ENCODE results near the gene UBTD1. TPM values are rescaled to one million over a fixed set of nuclear protein-coding genes. Genes with fewer than 3 reads are reported as not detected.

The UBTD1 gene
- total RNA-seq, 2 experiments from 2014 or later, result 1.6 to 2.1 TPM

DNA sequence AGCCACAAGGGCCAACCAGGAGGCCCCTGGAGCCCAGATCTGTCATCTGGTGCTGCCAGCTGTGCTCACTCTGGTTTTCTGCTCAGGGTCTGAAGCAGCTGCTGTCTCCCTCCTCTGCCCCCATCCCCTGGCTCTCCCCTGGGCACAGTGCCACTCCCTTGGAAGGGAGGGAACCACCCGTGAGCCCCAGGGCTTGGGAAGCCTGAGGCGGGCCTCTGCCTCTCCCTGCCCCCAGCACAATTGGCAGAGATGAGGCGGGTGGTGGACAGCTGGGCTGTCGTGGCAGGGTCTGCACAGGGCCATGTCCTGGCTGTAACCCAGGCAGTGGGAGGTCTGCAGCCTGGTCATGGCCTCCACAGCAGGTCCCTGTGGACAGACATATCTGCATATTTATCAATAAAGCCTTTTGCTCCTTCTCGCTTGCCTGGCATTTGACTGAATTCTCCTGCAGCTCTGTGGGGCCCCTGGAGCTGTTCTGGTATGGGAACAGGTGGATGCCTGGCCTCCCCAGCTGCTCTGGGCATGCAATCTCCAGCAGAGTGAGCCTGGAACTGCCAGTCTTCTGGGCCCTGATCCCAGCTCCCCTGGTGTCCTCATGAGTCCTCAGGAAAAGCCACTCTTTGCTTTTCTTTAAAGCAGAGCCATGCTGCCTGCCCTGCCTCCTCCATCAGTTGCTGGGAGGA, 72.2 kb downstream of the UBTD1 start:
- no peak for ATAC-seq
- Mint-ChIP-seq H3K27me3 (no peaks in the 10 kb centered on the region), H3K9me3 (no peaks in the 10 kb centered on the region), H3K36me3 (ENCODE audit: low read depth) (no peaks in the 10 kb centered on the region), H3K27ac (no peak overlapping the region), H3K4me3 (no peak overlapping the region), H3K4me1 (ENCODE audit: low read depth) (no peaks in the 10 kb centered on the region)
- POLR2A ChIA-PET, result no interaction called here
- DNase-seq, result no peak
- TF ChIP-seq, protein P1, sequence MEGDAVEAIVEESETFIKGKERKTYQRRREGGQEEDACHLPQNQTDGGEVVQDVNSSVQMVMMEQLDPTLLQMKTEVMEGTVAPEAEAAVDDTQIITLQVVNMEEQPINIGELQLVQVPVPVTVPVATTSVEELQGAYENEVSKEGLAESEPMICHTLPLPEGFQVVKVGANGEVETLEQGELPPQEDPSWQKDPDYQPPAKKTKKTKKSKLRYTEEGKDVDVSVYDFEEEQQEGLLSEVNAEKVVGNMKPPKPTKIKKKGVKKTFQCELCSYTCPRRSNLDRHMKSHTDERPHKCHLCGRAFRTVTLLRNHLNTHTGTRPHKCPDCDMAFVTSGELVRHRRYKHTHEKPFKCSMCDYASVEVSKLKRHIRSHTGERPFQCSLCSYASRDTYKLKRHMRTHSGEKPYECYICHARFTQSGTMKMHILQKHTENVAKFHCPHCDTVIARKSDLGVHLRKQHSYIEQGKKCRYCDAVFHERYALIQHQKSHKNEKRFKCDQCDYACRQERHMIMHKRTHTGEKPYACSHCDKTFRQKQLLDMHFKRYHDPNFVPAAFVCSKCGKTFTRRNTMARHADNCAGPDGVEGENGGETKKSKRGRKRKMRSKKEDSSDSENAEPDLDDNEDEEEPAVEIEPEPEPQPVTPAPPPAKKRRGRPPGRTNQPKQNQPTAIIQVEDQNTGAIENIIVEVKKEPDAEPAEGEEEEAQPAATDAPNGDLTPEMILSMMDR (IDR thresholded peaks at IDR 0.05), result no peak
- CTCF ChIA-PET, result interaction anchor here (0.9 to 4.6 kb wide), 11 partner anchors 11 to 131 kb away, joined by 3 to 26 read pairs (median 7); no protein-coding TSS in a partner anchor
- intact Hi-C loops (cut with micrococcal nuclease), result no loop called here

DNA sequence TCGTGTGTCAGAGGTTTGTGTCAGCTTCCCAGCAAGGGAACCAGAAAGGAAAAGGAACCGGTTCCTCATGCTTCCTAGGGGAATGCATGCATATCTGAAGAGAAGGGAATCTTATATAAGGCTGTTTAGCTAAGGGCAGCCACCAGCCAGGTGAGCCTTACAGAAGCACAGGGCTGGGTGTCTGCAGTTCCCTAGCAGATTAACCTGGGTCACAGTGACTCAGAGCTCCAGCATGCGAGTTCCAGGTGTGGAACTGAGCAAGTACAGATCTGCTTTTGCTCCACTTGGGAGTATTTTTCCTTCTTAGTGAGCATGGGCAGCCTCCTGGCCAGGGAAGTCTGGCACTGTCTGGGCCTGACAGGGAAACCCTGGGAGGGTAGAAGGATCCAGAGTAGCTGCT, 72.9 kb downstream of the UBTD1 start:
- H3K27me3 Mint-ChIP-seq, result no peaks in the 10 kb centered on the region
- ATAC-seq, result no peak
- intact Hi-C loops (cut with micrococcal nuclease), result no loop called here
- no peaks in the 10 kb centered on the region for H3K9me3 Mint-ChIP-seq
- POLR2A ChIA-PET, result interaction anchor here (1.0 kb wide), 1 partner anchor 70 kb away, joined by 3 read pairs; no protein-coding TSS in a partner anchor
- H3K36me3 Mint-ChIP-seq (ENCODE audit: low read depth), result no peaks in the 10 kb centered on the region
- TF ChIP-seq, protein P1 (IDR thresholded peaks at IDR 0.05), result no peak
- H3K4me1 Mint-ChIP-seq (ENCODE audit: low read depth), result no peaks in the 10 kb centered on the region
- no peak overlapping the region for H3K4me3 Mint-ChIP-seq
- H3K27ac Mint-ChIP-seq, result no peak overlapping the region
- DNase-seq, result no peak
- CTCF ChIA-PET, result interaction anchor here (0.6 to 4.6 kb wide), 22 partner anchors 10 to 130 kb away, joined by 3 to 26 read pairs (median 6); partner anchors contain the start of gene HOGA1

DNA sequence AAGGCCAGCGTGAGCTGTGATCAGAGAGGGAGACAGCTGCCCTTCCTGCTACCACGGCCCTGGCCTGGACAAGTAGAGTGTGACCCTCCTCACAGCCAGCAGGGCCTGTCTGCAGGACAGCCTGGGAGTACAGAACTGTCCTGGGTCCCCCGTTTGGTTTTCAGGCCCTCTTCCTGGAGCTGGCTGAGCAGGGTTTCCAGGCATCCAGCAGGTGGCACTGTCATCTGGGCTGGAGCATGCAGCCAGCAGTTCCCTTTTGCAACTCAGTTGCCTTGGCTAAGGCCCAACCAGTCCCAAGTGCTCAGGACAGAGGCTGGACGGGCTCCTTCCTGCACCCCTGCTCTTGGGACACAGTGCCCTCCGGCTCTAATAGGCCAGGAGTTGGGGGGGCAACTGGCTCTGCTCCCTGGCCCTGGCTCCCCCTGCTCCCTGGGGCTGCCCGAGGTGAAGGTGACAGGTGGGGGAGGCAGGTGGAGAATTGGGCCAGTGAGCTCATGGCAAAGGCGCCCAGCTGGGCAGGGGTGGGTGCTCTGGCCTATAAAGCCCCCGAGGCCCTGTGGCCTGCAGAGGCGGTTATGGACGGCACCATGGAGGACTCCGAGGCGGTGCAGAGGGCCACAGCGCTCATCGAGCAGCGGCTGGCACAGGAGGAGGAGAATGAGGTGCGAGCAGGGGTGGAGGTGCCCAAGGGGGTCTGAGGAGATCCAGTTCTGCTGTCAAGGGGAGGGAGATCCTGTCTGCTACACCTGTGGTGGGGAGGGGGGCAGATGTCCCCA, 73.7 kb downstream of the UBTD1 start, which contains the start of gene ANKRD2:
TSS of gene ANKRD2 (plus strand) at position 566 of the 776 bp plus-strand sequence. CDS start at position 576, 10 bp downstream.
- H3K27ac Mint-ChIP-seq, result no peak within 1 kb of the TSS
- no peak within 1 kb of the TSS for H3K4me3 Mint-ChIP-seq
- H3K4me1 Mint-ChIP-seq (ENCODE audit: low read depth), result no peaks in the 10 kb centered on the region
- ATAC-seq (peak; percentile 89), DNase-seq (peak; percentile 72)
- ChIA-PET POLR2A (interaction anchor here (1.0 kb wide), 1 partner anchor 69 kb away, joined by 3 read pairs; no protein-coding TSS in a partner anchor), CTCF (interaction anchor here (0.6 to 4.6 kb wide), 27 partner anchors 9 to 556 kb away, joined by 3 to 26 read pairs (median 5); partner anchors contain the start of genes AVPI1 and HOGA1)
- intact Hi-C loops (cut with micrococcal nuclease), result no loop called here
- no peaks in the 10 kb centered on the region for H3K9me3 Mint-ChIP-seq
- no peaks in the 10 kb centered on the region for H3K27me3 Mint-ChIP-seq
- no peaks in the 10 kb centered on the region for H3K36me3 Mint-ChIP-seq (ENCODE audit: low read depth)
- TF ChIP-seq, protein P1 (IDR thresholded peaks at IDR 0.05), result peak; percentile 71

DNA sequence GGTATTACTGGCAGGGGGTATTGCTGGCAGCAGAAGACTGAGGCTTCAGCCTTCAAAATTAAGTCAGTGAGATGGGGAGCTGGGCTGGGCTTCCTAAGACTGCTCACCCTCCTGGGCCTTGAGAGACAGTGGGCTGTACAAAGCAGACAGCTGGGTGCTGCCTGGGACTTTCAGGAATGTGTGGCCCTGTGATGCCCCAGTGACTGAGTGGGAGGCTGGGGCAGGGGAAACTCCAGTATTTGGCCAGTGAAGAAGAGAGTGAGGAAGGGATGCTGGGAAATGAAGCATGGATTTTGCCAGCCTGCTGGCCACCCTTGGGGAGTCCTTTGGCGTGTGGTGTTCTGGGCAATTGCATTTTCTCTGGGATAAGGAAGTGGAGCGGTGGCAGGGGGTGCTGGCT, 74.3 kb downstream of the UBTD1 start:
- H3K27me3 Mint-ChIP-seq, result no peaks in the 10 kb centered on the region
- no peaks in the 10 kb centered on the region for H3K9me3 Mint-ChIP-seq
- H3K27ac Mint-ChIP-seq, result no peak overlapping the region
- H3K36me3 Mint-ChIP-seq (ENCODE audit: low read depth), result no peaks in the 10 kb centered on the region
- CTCF ChIA-PET, result interaction anchor here (0.8 to 4.6 kb wide), 14 partner anchors 9 to 114 kb away, joined by 3 to 26 read pairs (median 6); partner anchors contain the start of genes AVPI1 and HOGA1
- no peaks in the 10 kb centered on the region for H3K4me1 Mint-ChIP-seq (ENCODE audit: low read depth)
- TF ChIP-seq, protein P1 (IDR thresholded peaks at IDR 0.05), result no peak
- POLR2A ChIA-PET, result no interaction called here
- DNase-seq, result no peak
- no peak for ATAC-seq
- no peak overlapping the region for H3K4me3 Mint-ChIP-seq
- intact Hi-C loops (cut with micrococcal nuclease), result no loop called here
